NCI-H2227 (cell line): ENCODE measurements around the gene TBC1D9.

Source experiments
- DNase-seq: peaks from one replicate; lab custom pipeline; 2025; ENCODE audit not compliant: unreplicated experiment; lab: John Stamatoyannopoulos, UW

Gene TBC1D9

DNA sequence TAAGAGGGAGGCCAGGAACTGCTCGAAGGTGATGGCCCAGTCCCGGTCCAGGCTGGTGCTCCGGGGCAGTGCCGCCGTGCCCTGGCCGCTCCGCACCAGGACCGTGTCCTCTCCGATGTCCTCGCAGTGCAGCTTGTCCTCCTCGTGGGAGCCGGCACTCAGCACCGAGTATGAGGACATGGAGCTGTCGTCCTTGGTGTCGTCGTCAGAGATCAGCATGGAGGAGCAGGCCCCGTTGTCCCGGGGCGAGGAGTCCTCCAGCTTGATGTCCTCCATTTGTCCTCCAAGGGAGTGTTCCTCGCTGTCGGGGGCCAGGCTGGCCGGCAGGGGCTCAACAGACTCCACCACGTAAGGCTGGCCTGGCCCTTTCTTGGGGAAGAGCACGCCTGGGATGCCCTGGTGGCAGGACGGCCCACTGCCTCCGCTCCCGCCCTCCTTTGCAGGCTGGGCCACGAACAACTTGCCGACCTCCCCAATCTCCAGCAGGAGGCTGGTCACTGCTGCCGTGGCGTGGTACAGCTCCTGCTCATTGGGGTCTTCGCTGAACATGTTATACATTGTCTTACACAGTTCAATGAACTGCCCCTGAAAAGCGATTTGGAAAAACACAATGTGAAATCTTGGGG lies 133.7 kb downstream of the TBC1D9 start:
- no peak for DNase-seq

- no peak for DNase-seq
These were observed 135.0 kb downstream of the TBC1D9 start for GRCh38 chr4:140621161-140621560.

DNA sequence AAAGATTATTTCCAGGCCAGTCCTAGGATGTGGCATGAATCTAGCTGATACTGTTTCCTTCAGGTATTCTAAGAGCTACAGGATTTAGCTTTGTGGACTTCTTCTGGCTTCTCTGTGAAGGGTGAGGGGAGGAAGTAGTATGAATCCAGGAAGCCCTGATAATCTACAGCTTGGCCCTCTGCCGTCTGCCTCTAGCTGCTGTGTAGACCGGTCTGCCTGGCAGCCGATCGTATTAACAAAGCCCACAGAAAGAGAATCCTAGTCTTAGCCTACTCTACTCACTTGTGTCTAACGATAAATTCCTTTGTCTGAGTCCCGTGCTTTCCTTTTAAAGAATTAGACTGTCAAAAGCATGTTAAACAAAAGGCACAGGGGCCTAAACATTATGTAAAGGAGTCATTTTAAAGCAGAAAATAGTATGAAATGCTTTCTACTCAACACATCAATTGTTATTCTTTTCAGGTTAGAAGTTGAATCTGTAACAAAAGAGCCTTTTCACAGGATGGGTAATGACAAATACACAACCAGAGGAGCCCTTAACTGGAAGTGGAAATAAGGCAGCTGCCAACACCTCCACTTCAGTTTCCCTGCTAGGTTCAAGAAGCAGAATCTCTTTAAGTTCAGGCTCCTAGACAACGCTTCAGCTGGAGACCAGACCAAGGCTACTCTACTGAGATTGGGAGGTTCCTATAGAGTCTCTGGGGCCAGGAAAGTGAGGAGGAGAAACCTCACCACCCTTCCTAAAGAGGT lies 138.5 kb downstream of the TBC1D9 start:
- DNase-seq: no peak

DNA sequence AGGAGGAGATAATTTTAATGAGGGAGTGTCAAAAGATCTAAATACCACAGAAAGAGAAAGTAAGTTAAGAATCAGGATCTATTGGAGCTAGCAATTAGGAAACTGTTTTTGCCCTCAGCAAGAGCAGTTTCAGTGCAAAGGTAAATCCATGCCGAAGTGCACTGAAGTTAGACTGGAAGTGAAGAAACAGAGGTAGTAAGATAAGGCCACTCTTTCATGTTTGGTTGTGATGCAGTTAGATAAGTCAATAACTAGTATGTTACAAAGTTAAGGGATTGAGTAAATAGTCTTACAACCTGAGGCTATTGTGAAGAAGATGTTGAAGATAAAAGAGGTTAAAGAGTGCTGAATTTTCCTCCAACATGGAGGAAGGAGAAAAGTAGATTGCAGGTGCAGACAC lies 140.7 kb downstream of the TBC1D9 start:
- DNase-seq: no peak

DNA sequence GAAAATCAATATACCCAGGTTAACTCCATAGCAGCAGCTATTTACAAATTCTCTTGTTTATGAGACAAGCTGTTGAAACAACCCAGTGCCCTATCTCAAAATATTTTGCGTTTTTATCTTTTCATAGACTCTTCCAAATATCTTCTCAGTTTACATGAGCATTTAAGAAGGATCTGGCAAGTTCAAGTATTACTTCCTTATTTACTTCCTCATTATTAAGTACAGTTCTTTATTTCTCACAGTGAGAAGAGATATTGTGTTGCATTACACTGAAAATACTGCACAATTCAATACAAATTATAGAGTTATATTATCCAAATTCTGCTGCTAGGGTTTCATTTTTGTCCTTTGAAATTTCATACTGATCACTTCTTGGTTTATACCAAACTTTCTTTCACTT lies 143.8 kb downstream of the TBC1D9 start:
- no peak for DNase-seq

GRCh38 chr4:140611854-140612253 lies 144.3 kb downstream of the TBC1D9 start:
- DNase-seq: no peak

GRCh38 chr4:140609548-140610425 lies 146.4 kb downstream of the TBC1D9 start:
- peak; percentile 76 for DNase-seq

DNA sequence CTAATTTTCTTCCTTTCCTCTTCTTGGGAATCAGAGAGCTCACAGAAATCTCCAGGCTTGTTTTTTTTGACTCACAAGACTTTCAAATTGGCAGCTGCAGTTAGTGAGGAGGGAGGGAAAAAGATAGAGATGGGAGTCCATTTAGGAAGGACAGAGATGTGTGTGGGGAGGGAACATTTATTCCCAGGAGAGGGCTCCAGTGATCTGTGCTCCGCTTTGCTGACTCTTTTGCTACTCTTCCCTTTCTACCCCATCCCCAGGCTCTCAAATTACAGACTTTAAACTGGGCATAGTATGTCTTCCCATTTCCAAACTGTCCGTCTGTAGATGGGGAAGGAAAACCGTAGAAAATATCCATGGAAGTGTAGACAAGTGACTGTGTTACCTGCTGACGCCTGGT lies 148.3 kb downstream of the TBC1D9 start:
- DNase-seq: no peak

DNA sequence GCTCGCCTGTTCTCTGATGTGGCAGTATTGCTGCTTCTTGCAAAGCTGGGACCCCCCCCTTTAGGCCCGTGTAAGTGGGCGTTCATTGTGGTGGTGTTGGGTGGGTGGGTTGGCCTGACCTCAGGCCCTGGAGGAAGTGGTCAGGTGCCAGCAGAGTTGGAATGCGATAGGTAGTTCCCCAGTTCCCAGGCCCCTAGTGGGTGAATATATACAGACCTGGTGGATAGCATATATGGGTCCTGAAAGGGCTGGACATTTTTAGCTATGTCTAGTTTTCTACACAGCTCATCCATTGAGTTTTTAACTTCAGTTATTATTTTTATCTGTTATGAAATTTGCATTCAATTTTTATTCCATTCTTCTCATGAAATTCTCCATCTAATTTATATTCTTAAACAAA lies 151.6 kb downstream of the TBC1D9 start:
- DNase-seq: no peak

DNA sequence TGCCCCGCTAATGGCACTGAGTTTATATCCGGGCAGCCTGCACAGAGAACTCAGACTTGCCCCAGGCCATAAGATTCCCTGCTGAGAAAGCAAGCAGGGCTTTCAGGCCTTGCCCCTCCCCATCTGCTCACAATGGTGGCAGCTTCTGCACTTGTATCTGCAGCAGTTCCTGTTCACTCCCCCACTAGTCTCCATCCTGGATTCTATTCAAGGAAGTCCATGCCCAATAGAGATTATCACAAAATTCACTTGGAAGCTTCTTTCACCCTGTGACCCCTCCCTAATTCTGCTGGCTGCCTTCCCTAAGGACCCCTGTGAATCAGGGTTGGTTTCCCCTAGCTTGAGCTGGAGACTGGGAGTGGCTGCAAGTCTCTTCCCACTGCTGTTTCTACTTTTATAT lies 152.9 kb downstream of the TBC1D9 start:
- no peak for DNase-seq

DNA sequence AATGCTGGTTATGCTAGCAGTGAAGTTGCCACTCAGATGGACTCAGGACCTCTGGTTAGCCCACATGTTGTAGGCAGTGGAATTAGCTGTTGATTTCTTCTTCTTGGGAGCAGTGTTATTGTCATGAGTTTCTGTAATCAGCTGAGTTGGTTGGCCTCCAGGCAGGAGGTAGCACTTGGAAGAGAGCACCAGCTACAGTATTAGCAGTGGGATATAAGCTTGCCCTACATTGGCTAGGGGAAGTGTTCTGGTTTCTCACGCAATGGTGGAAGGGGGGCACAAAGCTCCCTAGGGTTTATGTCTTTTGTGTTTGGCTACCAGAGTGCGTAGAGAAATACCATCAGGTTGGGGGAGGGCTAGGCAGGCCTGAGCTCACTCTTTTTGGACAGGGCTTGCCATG lies 153.5 kb downstream of the TBC1D9 start:
- no peak for DNase-seq

- no peak for DNase-seq
These were observed 155.8 kb downstream of the TBC1D9 start for GRCh38 chr4:140600408-140600807.

DNA sequence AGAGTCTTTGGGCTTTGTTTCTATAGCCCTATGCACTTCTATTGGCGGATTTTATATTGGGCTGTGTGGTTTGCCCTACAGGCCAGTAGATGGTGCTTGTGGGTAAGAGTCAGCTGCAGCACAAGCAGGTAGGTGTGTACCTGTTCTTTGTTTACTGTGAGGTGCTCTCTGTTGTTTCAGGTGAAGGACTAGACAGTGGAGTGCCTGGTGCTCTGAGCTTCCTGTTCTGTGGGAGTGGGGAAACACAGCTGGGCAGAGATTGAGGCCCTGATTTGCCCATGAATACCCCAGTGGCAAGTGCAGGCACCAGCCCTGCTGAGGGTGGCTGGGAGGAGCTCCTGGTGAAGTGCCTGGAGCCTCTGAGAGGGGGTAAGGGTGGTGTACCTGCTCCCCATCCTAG lies 161.1 kb downstream of the TBC1D9 start:
- no peak for DNase-seq

- no peak for DNase-seq
These were observed 171.7 kb downstream of the TBC1D9 start for GRCh38 chr4:140584439-140584838.

DNA sequence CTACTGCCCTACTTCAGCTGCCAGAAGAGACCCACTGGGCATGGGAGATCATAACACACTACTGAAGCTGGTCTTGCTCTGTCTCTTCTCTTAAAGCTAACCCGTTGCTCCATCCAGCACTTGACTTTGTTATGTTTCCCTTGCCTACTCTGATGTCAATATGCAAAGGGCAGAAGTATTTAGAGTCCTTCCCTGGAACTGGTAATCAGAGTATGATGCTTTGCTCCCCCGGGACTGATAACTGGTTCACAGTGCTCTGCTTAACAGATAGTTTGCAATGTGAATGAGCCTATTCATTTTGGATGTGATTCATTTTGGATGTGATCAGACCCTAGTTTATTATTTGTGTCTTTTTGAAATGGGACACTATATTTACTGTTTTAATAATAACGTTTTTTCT lies 175.1 kb downstream of the TBC1D9 start:
- DNase-seq: no peak

GRCh38 chr4:140579278-140579677 lies 176.9 kb downstream of the TBC1D9 start:
- DNase-seq: peak; percentile 26

DNA sequence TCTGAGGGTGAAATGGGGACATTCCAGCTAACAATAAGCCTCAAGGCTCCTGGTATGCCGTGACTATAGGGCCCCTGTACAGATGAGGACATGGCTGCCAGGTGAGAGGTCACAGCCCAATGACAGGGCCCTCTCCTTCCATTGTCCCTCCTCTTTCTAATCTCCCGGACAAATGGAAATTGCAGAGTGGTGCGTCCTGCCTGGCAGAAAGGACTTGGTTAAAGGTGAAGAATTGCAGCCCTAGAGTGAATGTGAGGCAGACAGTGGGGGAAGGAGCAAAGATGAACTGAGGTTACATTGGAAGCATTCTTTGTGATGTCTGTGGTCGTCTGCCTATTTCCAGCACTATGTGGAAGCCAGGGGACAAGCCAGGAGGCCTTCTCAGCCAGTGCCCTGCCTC lies 180.7 kb downstream of the TBC1D9 start:
- DNase-seq: no peak

- no peak for DNase-seq
These were observed 184.6 kb downstream of the TBC1D9 start for GRCh38 chr4:140571620-140572019.
